Measurements from ENCODE around the gene ACTR8. TPM values are rescaled to one million over a fixed set of nuclear protein-coding genes. Genes with fewer than 3 reads are reported as not detected.

ACTR8 gene
- total RNA-seq, 1 donor from 2014 or later, result 40.1 TPM

- TF ChIP-seq CTCF (IDR thresholded peaks at IDR 0.05; ENCODE audit: unreplicated experiment), result peak; percentile 35
- Mint-ChIP-seq H3K27me3 (ENCODE audit: unreplicated experiment) (peaks cover 18% of the 10 kb centered on the region), H3K27ac (ENCODE audit: unreplicated experiment) (no peak overlapping the region), H3K9me3 (ENCODE audit: unreplicated experiment) (no peaks in the 10 kb centered on the region), H3K4me1 (ENCODE audit: unreplicated experiment) (peaks cover 14% of the 10 kb centered on the region), H3K36me3 (ENCODE audit: low read depth, unreplicated experiment) (peaks cover 10% of the 10 kb centered on the region), H3K4me3 (ENCODE audit: unreplicated experiment) (no peak overlapping the region)
- no peak for DNase-seq (ENCODE audit: low spot score)
Observed at GRCh38 chr3:53823026-53823955, 58.7 kb downstream of the ACTR8 start.

GRCh38 chr3:53822331-53822741, 59.6 kb downstream of the ACTR8 start:
- no peak for DNase-seq (ENCODE audit: low spot score)
- Mint-ChIP-seq H3K4me1 (ENCODE audit: unreplicated experiment) (peaks cover 14% of the 10 kb centered on the region), H3K27ac (ENCODE audit: unreplicated experiment) (no peak overlapping the region), H3K36me3 (ENCODE audit: low read depth, unreplicated experiment) (peaks cover 16% of the 10 kb centered on the region), H3K4me3 (ENCODE audit: unreplicated experiment) (no peak overlapping the region), H3K27me3 (ENCODE audit: unreplicated experiment) (peaks cover 18% of the 10 kb centered on the region), H3K9me3 (ENCODE audit: unreplicated experiment) (no peaks in the 10 kb centered on the region)
- no peak for TF ChIP-seq CTCF (IDR thresholded peaks at IDR 0.05; ENCODE audit: unreplicated experiment)

- Mint-ChIP-seq H3K27me3 (ENCODE audit: unreplicated experiment) (peaks cover 18% of the 10 kb centered on the region), H3K36me3 (ENCODE audit: low read depth, unreplicated experiment) (peaks cover 12% of the 10 kb centered on the region), H3K4me3 (ENCODE audit: unreplicated experiment) (no peak overlapping the region), H3K9me3 (ENCODE audit: unreplicated experiment) (no peaks in the 10 kb centered on the region), H3K27ac (ENCODE audit: unreplicated experiment) (peak overlapping the region; percentile 48), H3K4me1 (ENCODE audit: unreplicated experiment) (peaks cover 14% of the 10 kb centered on the region)
- DNase-seq (ENCODE audit: low spot score), result no peak
- TF ChIP-seq CTCF (IDR thresholded peaks at IDR 0.05; ENCODE audit: unreplicated experiment), result no peak
Observed at GRCh38 chr3:53821631-53822121, 60.3 kb downstream of the ACTR8 start.

- TF ChIP-seq CTCF (IDR thresholded peaks at IDR 0.05; ENCODE audit: unreplicated experiment), result no peak
- no peak overlapping the region for H3K4me3 Mint-ChIP-seq (ENCODE audit: unreplicated experiment)
- no peak for DNase-seq (ENCODE audit: low spot score)
- peaks cover 18% of the 10 kb centered on the region for H3K27me3 Mint-ChIP-seq (ENCODE audit: unreplicated experiment)
- H3K4me1 Mint-ChIP-seq (ENCODE audit: unreplicated experiment), result peaks cover 14% of the 10 kb centered on the region
- H3K36me3 Mint-ChIP-seq (ENCODE audit: low read depth, unreplicated experiment), result peaks cover 12% of the 10 kb centered on the region
- no peaks in the 10 kb centered on the region for H3K9me3 Mint-ChIP-seq (ENCODE audit: unreplicated experiment)
- no peak overlapping the region for H3K27ac Mint-ChIP-seq (ENCODE audit: unreplicated experiment)
Observed at GRCh38 chr3:53820756-53821580, 61.0 kb downstream of the ACTR8 start.
